GM21390 (cell line): ENCODE data around the gene ABCA9.

Experiments used
- ATAC-seq: cut with Tn5 transposase; IDR thresholded peaks from one replicate; pipeline ENCODE4 v1.9.1; 2021; ENCODE audit not compliant: unreplicated experiment

ABCA9 gene

GRCh38 chr17:69069226-69069750, 8.6 kb upstream of the ABCA9 start:
- ATAC-seq: no peak

- no peak for ATAC-seq
These were observed 6.7 kb upstream of the ABCA9 start for GRCh38 chr17:69067274-69068047.

GRCh38 chr17:69066482-69066881, 5.8 kb upstream of the ABCA9 start:
- ATAC-seq: no peak

GRCh38 chr17:69065113-69065512, 4.4 kb upstream of the ABCA9 start:
- ATAC-seq: no peak

- ATAC-seq: no peak
These were observed 3.7 kb upstream of the ABCA9 start for GRCh38 chr17:69064476-69064875.

GRCh38 chr17:69064001-69064400, 3.3 kb upstream of the ABCA9 start:
- no peak for ATAC-seq

GRCh38 chr17:69062860-69063581, 2.3 kb upstream of the ABCA9 start:
- ATAC-seq: no peak

GRCh38 chr17:69061721-69062556, 1.2 kb upstream of the ABCA9 start:
- ATAC-seq: no peak

GRCh38 chr17:69059458-69060175, 1.1 kb downstream of the ABCA9 start:
- no peak for ATAC-seq

- no peak for ATAC-seq
These were observed 2.6 kb downstream of the ABCA9 start for GRCh38 chr17:69058165-69058564.

- ATAC-seq: no peak
These were observed 3.4 kb downstream of the ABCA9 start for GRCh38 chr17:69057280-69057679.

GRCh38 chr17:69056179-69056823, 4.4 kb downstream of the ABCA9 start:
- ATAC-seq: no peak

GRCh38 chr17:69055334-69055733, 5.4 kb downstream of the ABCA9 start:
- ATAC-seq: no peak

- ATAC-seq: no peak
These were observed 9.5 kb downstream of the ABCA9 start for GRCh38 chr17:69050999-69051775.

GRCh38 chr17:69048634-69049033, 12.1 kb downstream of the ABCA9 start:
- no peak for ATAC-seq

- ATAC-seq: no peak
These were observed 13.1 kb downstream of the ABCA9 start for GRCh38 chr17:69047368-69048263.

GRCh38 chr17:69046121-69046807, 14.5 kb downstream of the ABCA9 start:
- no peak for ATAC-seq

GRCh38 chr17:69045646-69046045, 15.1 kb downstream of the ABCA9 start:
- no peak for ATAC-seq
